Liver (tissue), 9 donors: ENCODE results near the gene TRIM14. TPM values are rescaled to one million over a fixed set of nuclear protein-coding genes. Genes with fewer than 3 reads are reported as not detected.

Source experiments
- DNase-seq: peaks from one replicate; pipeline ENCODE4 v3.0.0-alpha.2; 2017; ENCODE audit warnings: low spot score
- H3K27ac ChIP-seq, 2 donors: one replicate each; pipeline ENCODE4 v1.7.0; 2013; ENCODE audit warnings: inconsistent platforms in 2 of 2, low read length in 2 of 2, control low read depth in 1 of 2, low read depth in 1 of 2, mild to moderate bottlenecking in 1 of 2
- H3K27me3 ChIP-seq, 4 donors: one replicate each; pipeline versions ENCODE4 v1.6.1 to v1.7.0; 2013; ENCODE audit warnings: low read length in 3 of 4, inconsistent platforms in 1 of 4, mild to moderate bottlenecking in 1 of 4, moderate library complexity in 1 of 4; ENCODE audit not compliant: control insufficient read depth in 4 of 4, insufficient read depth in 4 of 4
- H3K36me3 ChIP-seq, 4 donors: one replicate each; pipeline versions ENCODE4 v1.6.1 to v1.7.0; 2013; ENCODE audit warnings: low read length in 3 of 4, mild to moderate bottlenecking in 3 of 4, low read depth in 1 of 4, moderate library complexity in 1 of 4; ENCODE audit not compliant: control insufficient read depth in 4 of 4, insufficient read depth in 3 of 4
- H3K4me1 ChIP-seq, 4 donors: one replicate each; pipeline versions ENCODE4 v1.6.1 to v1.7.0; 2013; ENCODE audit warnings: low read length in 3 of 4, mild to moderate bottlenecking in 3 of 4, moderate library complexity in 1 of 4; ENCODE audit not compliant: control insufficient read depth in 4 of 4, insufficient read depth in 4 of 4
- H3K4me3 ChIP-seq, 3 donors: one replicate each; pipeline versions ENCODE4 v1.6.1 to v1.7.0; 2013; ENCODE audit warnings: low read length in 3 of 3, control low read depth in 1 of 3, low read depth in 1 of 3, mild to moderate bottlenecking in 1 of 3
- H3K9ac ChIP-seq, 2 donors: one replicate each; pipeline ENCODE4 v1.7.0; 2013; ENCODE audit warnings: low read length in 2 of 2, mild to moderate bottlenecking in 2 of 2, moderate library complexity in 2 of 2, control low read depth in 1 of 2, low read depth in 1 of 2
- H3K9me3 ChIP-seq, 4 donors: one replicate each; pipeline versions ENCODE4 v1.6.1 to v1.7.0; 2013; ENCODE audit warnings: low read length in 3 of 4; ENCODE audit not compliant: control insufficient read depth in 4 of 4
- ATF3 ChIP-seq: IDR thresholded peaks from 2 replicates; pipeline ENCODE4 v1.6.1; 2016; ENCODE audit warnings: antibody characterized with exemption
- EGR1 ChIP-seq, 2 donors: IDR thresholded peaks; 2 replicates each; pipeline ENCODE4 v1.6.1; 2016 to 2018; ENCODE audit warnings: antibody characterized with exemption in 2 of 2, low read depth in 2 of 2
- FOXA1 ChIP-seq: IDR thresholded peaks from 2 replicates; pipeline ENCODE4 v1.6.1; 2016; ENCODE audit warnings: antibody characterized with exemption
- FOXA2 ChIP-seq: IDR thresholded peaks from 2 replicates; pipeline ENCODE4 v1.6.1; 2016; ENCODE audit warnings: antibody characterized with exemption
- GABPA ChIP-seq, 2 donors: IDR thresholded peaks in 1 of 2; conservative IDR thresholded peaks in 1 of 2; 2 replicates each; pipeline ENCODE4 v1.6.1; 2016; ENCODE audit warnings: antibody characterized with exemption in 2 of 2, mild to moderate bottlenecking in 1 of 2, moderate library complexity in 1 of 2
- HNF4A ChIP-seq, 2 donors: conservative IDR thresholded peaks; 2 replicates each; pipeline ENCODE4 v1.6.1; 2016; ENCODE audit warnings: antibody characterized with exemption in 2 of 2, mild to moderate bottlenecking in 2 of 2
- HNF4G ChIP-seq: IDR thresholded peaks from 2 replicates; pipeline ENCODE4 v1.6.1; 2016; ENCODE audit warnings: antibody characterized with exemption
- JUND ChIP-seq, 2 donors: IDR thresholded peaks; 2 replicates each; pipeline ENCODE4 v1.6.1; 2016; ENCODE audit warnings: antibody characterized with exemption in 2 of 2
- NR2F2 ChIP-seq: IDR thresholded peaks from 2 replicates; pipeline ENCODE4 v1.6.1; 2016; ENCODE audit warnings: antibody characterized with exemption
- RAD21 ChIP-seq, 2 donors: IDR thresholded peaks; 2 replicates each; pipeline ENCODE4 v1.6.1; 2016; ENCODE audit warnings: antibody characterized with exemption in 2 of 2, mild to moderate bottlenecking in 2 of 2
- REST ChIP-seq: IDR thresholded peaks from 2 replicates; pipeline ENCODE4 v1.6.1; 2016; ENCODE audit warnings: antibody characterized with exemption, mild to moderate bottlenecking
- RXRA ChIP-seq, 2 donors: IDR thresholded peaks; 2 replicates each; pipeline ENCODE4 v1.6.1; 2017 to 2018; ENCODE audit warnings: antibody characterized with exemption in 2 of 2, mild to moderate bottlenecking in 1 of 2
- SP1 ChIP-seq: IDR thresholded peaks from 2 replicates; pipeline ENCODE4 v1.6.1; 2018; ENCODE audit warnings: antibody characterized with exemption, mild to moderate bottlenecking
- TAF1 ChIP-seq: conservative IDR thresholded peaks from 2 replicates; pipeline ENCODE4 v1.6.1; 2016; ENCODE audit warnings: antibody characterized with exemption, mild to moderate bottlenecking
- YY1 ChIP-seq: IDR thresholded peaks from 2 replicates; pipeline ENCODE4 v1.6.1; 2016; ENCODE audit warnings: antibody characterized with exemption, mild to moderate bottlenecking
- WGBS: extraction: QIAGEN DNeasy Blood & Tissue Kit; methylation state at CpG from one replicate; pipeline ENCODE4 v1.1.7; 2013; 5-methylcytosine and 5-hydroxymethylcytosine counted together
- polyA plus RNA-seq, 2 donors: library from polyadenylated mRNA; stranded (reverse) in 1 of 2; unstranded in 1 of 2; fragments of 200-250 nt in 1 of 2; fragments of >200 nt in 1 of 2; fragmentation: Nextera tagmentation in 1 of 2; extraction: Ambion mirVana in 1 of 2; gene quantifications; one replicate each; pipeline versions ENCODE4 v1.2.1 to v1.2.3, GENCODE V29; 2013 to 2015
- total RNA-seq, 2 donors: library from RNA; depleted of rRNA; stranded (reverse); fragments of >200 nt; gene quantifications; one replicate each; pipeline ENCODE4 v1.2.3, GENCODE V29; 2014
- TF ChIP-seq, protein P1 (sequence below): IDR thresholded peaks from 2 replicates; pipeline ENCODE4 v1.6.1; 2016; ENCODE audit warnings: antibody characterized with exemption
- TF ChIP-seq, protein P2 (sequence below): fragments of 150-350 bp; IDR thresholded peaks from 2 replicates; pipeline ENCODE4 v1.5.1; 2017; ENCODE audit warnings: improper control_type of control experiment, low read depth, low read length; ENCODE audit not compliant: missing input control
- TF ChIP-seq, protein P3 (sequence below): IDR thresholded peaks from 2 replicates; pipeline ENCODE4 v1.6.1; 2016; ENCODE audit warnings: antibody characterized with exemption
- donor health status: healthy.
- donor health status: healthy.
- donor health status: healthy.
- donor health status: healthy.
- donor health status: healthy.

Gene TRIM14
- total and polyA plus RNA-seq, 4 donors = 15.2 to 22.0 (median 17.8) TPM

DNA sequence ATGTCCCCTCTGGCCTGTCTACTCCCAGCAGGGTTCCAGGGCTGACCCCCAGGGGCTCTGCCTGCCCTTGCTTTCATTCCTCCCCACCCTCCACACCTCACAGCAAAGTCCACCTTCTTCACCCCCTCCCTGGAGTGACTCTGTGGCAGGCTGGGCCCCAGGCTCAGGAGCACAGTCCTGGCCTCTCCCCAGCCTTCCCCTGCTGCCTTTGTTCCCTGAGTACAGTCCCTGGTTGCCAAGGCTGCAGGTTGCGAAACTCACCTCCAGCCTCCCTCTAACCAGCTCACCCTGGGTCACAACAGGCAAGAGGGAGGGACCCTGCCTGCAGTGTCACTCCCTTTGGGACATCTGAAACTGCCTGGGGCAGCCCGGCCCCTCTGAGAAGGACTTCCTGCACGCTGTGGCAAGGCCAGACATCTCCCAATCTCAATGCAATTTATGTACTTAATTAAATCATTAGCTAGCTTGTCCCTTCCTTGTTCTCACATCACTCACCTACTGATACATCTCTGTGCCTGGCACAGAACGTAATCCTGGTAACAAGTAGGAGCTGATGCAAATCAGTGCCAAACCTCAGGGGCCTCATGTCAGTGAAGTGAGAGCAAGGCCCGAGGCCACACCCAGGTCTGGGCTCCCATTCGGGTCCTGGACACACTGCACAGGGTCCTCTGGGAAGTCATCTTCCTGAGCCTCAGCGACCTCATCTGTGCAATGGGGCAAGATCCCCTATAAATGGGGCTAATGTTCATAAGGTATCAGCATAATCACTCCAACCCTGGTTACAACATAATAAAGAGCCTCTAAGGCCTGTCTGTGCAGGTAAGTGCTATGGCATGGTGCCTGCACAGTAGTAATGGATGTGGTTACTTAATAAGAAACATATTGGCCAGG, 27.3 kb upstream of the TRIM14 start:
- no peaks in the 10 kb centered on the region for H3K27me3 ChIP-seq
- no peak overlapping the region for H3K9ac ChIP-seq
- no peaks in the 10 kb centered on the region for H3K36me3 ChIP-seq
- H3K4me1 ChIP-seq = peaks cover 12 to 46% (median 36%) of the 10 kb centered on the region in 4 donors
- H3K27ac ChIP-seq = peak overlapping the region; percentile 53 to 74
- no peak overlapping the region for H3K4me3 ChIP-seq
- peak; percentile 74 for DNase-seq
- TF ChIP-seq YY1 (no peak), RXRA (IDR thresholded peaks at IDR 0.05) (peak; percentile 71 to 91), HNF4A (conservative IDR thresholded peaks at IDR 0.05) (peak; percentile 67 to 88), HNF4G (no peak), TAF1 (no peak), GABPA (IDR thresholded peaks at IDR 0.05 in 1 of 2, conservative IDR thresholded peaks at IDR 0.05 in 1 of 2) (peak in 1 of 2 donors; percentile 22), EGR1 (IDR thresholded peaks at IDR 0.05; ENCODE audit: low read depth in 2 of 2) (no peak), FOXA1 (no peak), JUND (IDR thresholded peaks at IDR 0.05) (peak in 1 of 2 donors; percentile 42), SP1 (peak; percentile 80), NR2F2 (no peak), ATF3 (no peak), FOXA2 (peak; percentile 61), RAD21 (IDR thresholded peaks at IDR 0.05) (peak in 1 of 2 donors; percentile 47)
- TF ChIP-seq, protein P1, sequence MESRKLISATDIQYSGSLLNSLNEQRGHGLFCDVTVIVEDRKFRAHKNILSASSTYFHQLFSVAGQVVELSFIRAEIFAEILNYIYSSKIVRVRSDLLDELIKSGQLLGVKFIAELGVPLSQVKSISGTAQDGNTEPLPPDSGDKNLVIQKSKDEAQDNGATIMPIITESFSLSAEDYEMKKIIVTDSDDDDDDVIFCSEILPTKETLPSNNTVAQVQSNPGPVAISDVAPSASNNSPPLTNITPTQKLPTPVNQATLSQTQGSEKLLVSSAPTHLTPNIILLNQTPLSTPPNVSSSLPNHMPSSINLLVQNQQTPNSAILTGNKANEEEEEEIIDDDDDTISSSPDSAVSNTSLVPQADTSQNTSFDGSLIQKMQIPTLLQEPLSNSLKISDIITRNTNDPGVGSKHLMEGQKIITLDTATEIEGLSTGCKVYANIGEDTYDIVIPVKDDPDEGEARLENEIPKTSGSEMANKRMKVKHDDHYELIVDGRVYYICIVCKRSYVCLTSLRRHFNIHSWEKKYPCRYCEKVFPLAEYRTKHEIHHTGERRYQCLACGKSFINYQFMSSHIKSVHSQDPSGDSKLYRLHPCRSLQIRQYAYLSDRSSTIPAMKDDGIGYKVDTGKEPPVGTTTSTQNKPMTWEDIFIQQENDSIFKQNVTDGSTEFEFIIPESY = no peak
- TF ChIP-seq, protein P2, sequence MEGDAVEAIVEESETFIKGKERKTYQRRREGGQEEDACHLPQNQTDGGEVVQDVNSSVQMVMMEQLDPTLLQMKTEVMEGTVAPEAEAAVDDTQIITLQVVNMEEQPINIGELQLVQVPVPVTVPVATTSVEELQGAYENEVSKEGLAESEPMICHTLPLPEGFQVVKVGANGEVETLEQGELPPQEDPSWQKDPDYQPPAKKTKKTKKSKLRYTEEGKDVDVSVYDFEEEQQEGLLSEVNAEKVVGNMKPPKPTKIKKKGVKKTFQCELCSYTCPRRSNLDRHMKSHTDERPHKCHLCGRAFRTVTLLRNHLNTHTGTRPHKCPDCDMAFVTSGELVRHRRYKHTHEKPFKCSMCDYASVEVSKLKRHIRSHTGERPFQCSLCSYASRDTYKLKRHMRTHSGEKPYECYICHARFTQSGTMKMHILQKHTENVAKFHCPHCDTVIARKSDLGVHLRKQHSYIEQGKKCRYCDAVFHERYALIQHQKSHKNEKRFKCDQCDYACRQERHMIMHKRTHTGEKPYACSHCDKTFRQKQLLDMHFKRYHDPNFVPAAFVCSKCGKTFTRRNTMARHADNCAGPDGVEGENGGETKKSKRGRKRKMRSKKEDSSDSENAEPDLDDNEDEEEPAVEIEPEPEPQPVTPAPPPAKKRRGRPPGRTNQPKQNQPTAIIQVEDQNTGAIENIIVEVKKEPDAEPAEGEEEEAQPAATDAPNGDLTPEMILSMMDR = no peak
- TF ChIP-seq, protein P3, sequence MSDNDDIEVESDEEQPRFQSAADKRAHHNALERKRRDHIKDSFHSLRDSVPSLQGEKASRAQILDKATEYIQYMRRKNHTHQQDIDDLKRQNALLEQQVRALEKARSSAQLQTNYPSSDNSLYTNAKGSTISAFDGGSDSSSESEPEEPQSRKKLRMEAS = peak; percentile 63
- 34% methylated on average over 7 of the region's 7 CpGs for WGBS
- no peaks in the 10 kb centered on the region for H3K9me3 ChIP-seq

GRCh38 chr9:98144631-98145030, 25.6 kb upstream of the TRIM14 start:
- Histone ChIP-seq H3K27me3 (no peaks in the 10 kb centered on the region), H3K9ac (no peak overlapping the region), H3K27ac (no peak overlapping the region), H3K36me3 (no peaks in the 10 kb centered on the region), H3K4me3 (no peak overlapping the region), H3K9me3 (no peaks in the 10 kb centered on the region), H3K4me1 (peaks cover 12 to 46% (median 36%) of the 10 kb centered on the region in 4 donors)
- WGBS = 83% methylated on average over 3 of the region's 3 CpGs
- DNase-seq = no peak
- no peak for TF ChIP-seq TAF1
- no peak for TF ChIP-seq GABPA (IDR thresholded peaks at IDR 0.05 in 1 of 2, conservative IDR thresholded peaks at IDR 0.05 in 1 of 2)
- TF ChIP-seq, protein P1 = no peak
- TF ChIP-seq, protein P3 = no peak
- TF ChIP-seq RAD21 (IDR thresholded peaks at IDR 0.05) = no peak
- no peak for TF ChIP-seq EGR1 (IDR thresholded peaks at IDR 0.05; ENCODE audit: low read depth in 2 of 2)
- TF ChIP-seq FOXA2 = no peak
- no peak for TF ChIP-seq JUND (IDR thresholded peaks at IDR 0.05)
- TF ChIP-seq YY1 = no peak
- TF ChIP-seq HNF4A (conservative IDR thresholded peaks at IDR 0.05) = no peak
- no peak for TF ChIP-seq HNF4G
- no peak for TF ChIP-seq FOXA1
- no peak for TF ChIP-seq REST
- TF ChIP-seq NR2F2 = no peak
- TF ChIP-seq ATF3 = no peak
- no peak for TF ChIP-seq RXRA (IDR thresholded peaks at IDR 0.05)
